Measurements from ENCODE around the gene RASGRP3.

Gene RASGRP3

DNA sequence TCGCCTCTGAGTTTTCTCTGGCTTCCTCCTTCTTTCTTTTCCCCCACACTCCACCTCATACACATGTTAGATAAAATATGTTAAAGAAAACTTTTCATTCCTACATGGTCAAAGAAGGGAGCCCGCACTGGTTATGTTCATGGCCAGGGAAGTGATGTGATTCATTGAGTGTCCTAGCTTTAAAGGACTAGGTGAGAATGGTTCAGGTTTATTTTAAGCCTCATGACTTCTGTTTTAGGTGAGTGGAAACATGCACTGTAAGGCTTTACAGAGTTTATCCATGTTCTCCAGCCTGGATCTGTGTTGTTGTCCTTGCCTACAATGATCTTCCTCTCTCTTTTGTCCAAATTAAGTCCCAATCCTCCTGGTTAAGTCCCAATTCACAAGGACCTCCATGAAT, 56.5 kb downstream of the RASGRP3 start:
- no peak for TF ChIP-seq TAF1 (IDR thresholded peaks at IDR 0.05; ENCODE audit: low read depth)
- no peak for TF ChIP-seq ZBTB7A (IDR thresholded peaks at IDR 0.05; ENCODE audit: low read depth)
- no peak for TF ChIP-seq TEAD4 (IDR thresholded peaks at IDR 0.05)
- TF ChIP-seq RAD21 (IDR thresholded peaks at IDR 0.05; ENCODE audit: low read depth): no peak
- TF ChIP-seq, protein P1, sequence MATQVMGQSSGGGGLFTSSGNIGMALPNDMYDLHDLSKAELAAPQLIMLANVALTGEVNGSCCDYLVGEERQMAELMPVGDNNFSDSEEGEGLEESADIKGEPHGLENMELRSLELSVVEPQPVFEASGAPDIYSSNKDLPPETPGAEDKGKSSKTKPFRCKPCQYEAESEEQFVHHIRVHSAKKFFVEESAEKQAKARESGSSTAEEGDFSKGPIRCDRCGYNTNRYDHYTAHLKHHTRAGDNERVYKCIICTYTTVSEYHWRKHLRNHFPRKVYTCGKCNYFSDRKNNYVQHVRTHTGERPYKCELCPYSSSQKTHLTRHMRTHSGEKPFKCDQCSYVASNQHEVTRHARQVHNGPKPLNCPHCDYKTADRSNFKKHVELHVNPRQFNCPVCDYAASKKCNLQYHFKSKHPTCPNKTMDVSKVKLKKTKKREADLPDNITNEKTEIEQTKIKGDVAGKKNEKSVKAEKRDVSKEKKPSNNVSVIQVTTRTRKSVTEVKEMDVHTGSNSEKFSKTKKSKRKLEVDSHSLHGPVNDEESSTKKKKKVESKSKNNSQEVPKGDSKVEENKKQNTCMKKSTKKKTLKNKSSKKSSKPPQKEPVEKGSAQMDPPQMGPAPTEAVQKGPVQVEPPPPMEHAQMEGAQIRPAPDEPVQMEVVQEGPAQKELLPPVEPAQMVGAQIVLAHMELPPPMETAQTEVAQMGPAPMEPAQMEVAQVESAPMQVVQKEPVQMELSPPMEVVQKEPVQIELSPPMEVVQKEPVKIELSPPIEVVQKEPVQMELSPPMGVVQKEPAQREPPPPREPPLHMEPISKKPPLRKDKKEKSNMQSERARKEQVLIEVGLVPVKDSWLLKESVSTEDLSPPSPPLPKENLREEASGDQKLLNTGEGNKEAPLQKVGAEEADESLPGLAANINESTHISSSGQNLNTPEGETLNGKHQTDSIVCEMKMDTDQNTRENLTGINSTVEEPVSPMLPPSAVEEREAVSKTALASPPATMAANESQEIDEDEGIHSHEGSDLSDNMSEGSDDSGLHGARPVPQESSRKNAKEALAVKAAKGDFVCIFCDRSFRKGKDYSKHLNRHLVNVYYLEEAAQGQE (IDR thresholded peaks at IDR 0.05; ENCODE audit: low read depth): no peak

DNA sequence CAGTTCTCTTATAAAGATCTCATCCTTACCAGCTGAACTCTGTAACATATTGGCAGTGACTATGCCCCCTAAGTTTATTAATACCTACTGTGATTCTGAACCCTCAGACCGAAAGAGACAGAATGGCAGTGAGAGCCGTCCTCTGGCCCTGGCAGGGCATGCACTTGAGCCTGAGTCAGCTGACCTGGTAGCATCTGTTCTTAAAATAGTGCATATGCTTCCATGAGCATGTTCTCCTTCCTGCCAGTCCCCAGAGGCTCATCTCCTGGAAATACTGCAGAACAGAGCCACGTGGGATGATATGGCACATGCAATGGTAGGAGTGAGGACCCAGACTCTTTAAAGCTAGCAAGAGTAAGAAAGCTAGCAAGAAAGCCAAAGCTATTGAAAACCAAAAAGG, 59.0 kb downstream of the RASGRP3 start:
- TF ChIP-seq TAF1 (IDR thresholded peaks at IDR 0.05; ENCODE audit: low read depth): no peak
- TF ChIP-seq EGR1 (IDR thresholded peaks at IDR 0.05): no peak
- TF ChIP-seq FOXM1 (IDR thresholded peaks at IDR 0.05; ENCODE audit: borderline replicate concordance, low read depth): no peak

DNA sequence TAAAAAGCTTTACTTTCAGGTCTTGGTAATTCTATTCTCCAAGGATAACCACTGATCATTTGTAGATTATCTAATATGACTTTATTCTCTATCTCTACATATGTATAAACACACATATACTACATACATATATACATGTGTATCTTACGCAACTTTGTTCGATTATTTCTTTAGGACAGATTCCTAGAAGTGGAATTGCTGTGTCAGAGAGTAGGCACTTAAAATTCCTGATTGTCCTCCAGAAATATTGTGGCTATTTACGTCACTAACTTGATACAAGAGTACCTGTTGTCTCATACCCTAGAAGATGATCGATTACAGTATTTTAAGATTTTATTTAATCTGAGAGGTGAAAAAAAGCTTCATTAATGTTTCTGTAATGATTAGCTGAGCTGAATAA, 64.8 kb downstream of the RASGRP3 start:
- TF ChIP-seq, protein P2, sequence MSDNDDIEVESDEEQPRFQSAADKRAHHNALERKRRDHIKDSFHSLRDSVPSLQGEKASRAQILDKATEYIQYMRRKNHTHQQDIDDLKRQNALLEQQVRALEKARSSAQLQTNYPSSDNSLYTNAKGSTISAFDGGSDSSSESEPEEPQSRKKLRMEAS (IDR thresholded peaks at IDR 0.05): no peak
- TF ChIP-seq, protein P1 (IDR thresholded peaks at IDR 0.05; ENCODE audit: low read depth): no peak
- TF ChIP-seq RAD21 (IDR thresholded peaks at IDR 0.05; ENCODE audit: low read depth) (no peak), CREB1 (IDR thresholded peaks at IDR 0.05; ENCODE audit: low read depth) (no peak)
- TF ChIP-seq, protein P3, sequence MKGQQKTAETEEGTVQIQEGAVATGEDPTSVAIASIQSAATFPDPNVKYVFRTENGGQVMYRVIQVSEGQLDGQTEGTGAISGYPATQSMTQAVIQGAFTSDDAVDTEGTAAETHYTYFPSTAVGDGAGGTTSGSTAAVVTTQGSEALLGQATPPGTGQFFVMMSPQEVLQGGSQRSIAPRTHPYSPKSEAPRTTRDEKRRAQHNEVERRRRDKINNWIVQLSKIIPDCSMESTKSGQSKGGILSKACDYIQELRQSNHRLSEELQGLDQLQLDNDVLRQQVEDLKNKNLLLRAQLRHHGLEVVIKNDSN (IDR thresholded peaks at IDR 0.05): no peak

DNA sequence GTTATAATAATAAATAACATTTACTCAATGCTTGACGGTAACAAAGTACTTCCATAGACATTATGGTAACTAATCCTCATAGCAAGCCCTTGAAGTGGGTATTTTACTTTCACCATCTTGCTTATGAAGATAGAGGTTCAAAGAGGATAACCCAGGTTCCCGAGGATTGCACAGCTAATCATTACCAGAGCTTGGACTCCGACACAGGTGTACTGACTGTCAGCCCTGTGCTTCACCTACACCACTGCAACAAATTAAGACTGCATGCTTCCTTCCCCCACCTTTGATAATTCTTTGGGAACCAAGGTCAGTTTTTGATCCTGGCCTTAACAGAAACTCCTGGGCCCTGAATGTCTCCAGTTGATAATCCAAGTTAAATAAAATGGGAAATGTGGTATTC, 73.8 kb downstream of the RASGRP3 start:
- no peak for TF ChIP-seq TAF1 (IDR thresholded peaks at IDR 0.05; ENCODE audit: low read depth)
- TF ChIP-seq NFIC (IDR thresholded peaks at IDR 0.05): no peak
- no peak for TF ChIP-seq YY1 (IDR thresholded peaks at IDR 0.05; ENCODE audit: low read depth)
- TF ChIP-seq CEBPB (IDR thresholded peaks at IDR 0.05): no peak
- no peak for TF ChIP-seq FOXM1 (IDR thresholded peaks at IDR 0.05; ENCODE audit: borderline replicate concordance, low read depth)
- TF ChIP-seq TCF12 (IDR thresholded peaks at IDR 0.05; ENCODE audit: low read depth): no peak
- TF ChIP-seq, protein P1 (IDR thresholded peaks at IDR 0.05; ENCODE audit: low read depth): no peak
- TF ChIP-seq CREB1 (IDR thresholded peaks at IDR 0.05; ENCODE audit: low read depth): no peak

DNA sequence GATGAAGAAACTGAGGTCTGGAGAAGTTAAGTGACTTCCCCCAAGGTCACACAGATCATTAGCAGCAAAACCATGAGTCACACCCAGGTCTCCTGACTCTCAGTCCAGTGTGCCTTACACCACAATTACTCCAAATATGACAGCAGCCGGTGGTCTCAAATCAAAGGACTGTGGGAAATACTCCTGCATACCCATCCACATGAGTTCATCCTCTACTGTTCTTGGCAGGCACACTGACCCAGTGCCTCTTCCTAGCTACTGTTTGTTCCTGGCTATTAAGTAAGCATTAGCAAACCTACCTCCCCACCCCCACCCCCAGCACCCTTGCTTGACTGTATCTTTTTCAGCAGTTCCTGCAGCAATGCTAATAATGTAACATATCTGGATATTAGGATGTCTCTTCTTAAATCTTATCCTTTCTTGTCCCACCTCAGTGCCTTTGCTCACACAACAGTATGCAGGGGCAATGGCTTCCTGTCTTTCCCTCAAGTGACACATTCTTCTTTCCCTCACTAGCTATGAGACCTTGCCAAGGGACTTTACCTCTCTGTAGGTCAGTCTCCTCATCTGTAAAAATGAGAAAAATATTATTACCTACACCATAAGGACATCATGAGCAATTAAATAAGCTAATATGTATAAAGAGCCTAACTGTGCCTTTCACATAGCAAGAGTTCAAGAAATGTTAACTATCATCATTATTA, 76.5 kb downstream of the RASGRP3 start:
- TF ChIP-seq CEBPB (IDR thresholded peaks at IDR 0.05): no peak
- TF ChIP-seq TEAD4 (IDR thresholded peaks at IDR 0.05): no peak
- no peak for TF ChIP-seq ZBTB7A (IDR thresholded peaks at IDR 0.05; ENCODE audit: low read depth)
- TF ChIP-seq, protein P1 (IDR thresholded peaks at IDR 0.05; ENCODE audit: low read depth): no peak
- TF ChIP-seq NFIC (IDR thresholded peaks at IDR 0.05): no peak

All from Ishikawa (cell line).